SU-DHL-6 (cell line): Measurements from ENCODE around the gene TGFBRAP1.

Source experiments
- EZH2phosphoT487 ChIP-seq: fragments of 200-600 bp; sonication (generic), shearing (Covaris generic); conservative IDR thresholded peaks from 2 replicates; pipeline ENCODE4 v1.6.1; 2018; ENCODE audit warnings: mild to moderate bottlenecking, antibody characterized with exemption, low read length, moderate library complexity, mixed read lengths
- TF ChIP-seq, protein P1 (sequence below): fragments of 200-600 bp; sonication (generic); IDR thresholded peaks from one replicate; pipeline ENCODE4 v1.5.1; 2017; ENCODE audit warnings: antibody characterized with exemption, mild to moderate bottlenecking, low read length, moderate library complexity; ENCODE audit not compliant: insufficient read depth, poor library complexity, severe bottlenecking

GRCh38 chr2:105328281-105329196 is 996 bp downstream of the TGFBRAP1 start:
- TF ChIP-seq, protein P1, sequence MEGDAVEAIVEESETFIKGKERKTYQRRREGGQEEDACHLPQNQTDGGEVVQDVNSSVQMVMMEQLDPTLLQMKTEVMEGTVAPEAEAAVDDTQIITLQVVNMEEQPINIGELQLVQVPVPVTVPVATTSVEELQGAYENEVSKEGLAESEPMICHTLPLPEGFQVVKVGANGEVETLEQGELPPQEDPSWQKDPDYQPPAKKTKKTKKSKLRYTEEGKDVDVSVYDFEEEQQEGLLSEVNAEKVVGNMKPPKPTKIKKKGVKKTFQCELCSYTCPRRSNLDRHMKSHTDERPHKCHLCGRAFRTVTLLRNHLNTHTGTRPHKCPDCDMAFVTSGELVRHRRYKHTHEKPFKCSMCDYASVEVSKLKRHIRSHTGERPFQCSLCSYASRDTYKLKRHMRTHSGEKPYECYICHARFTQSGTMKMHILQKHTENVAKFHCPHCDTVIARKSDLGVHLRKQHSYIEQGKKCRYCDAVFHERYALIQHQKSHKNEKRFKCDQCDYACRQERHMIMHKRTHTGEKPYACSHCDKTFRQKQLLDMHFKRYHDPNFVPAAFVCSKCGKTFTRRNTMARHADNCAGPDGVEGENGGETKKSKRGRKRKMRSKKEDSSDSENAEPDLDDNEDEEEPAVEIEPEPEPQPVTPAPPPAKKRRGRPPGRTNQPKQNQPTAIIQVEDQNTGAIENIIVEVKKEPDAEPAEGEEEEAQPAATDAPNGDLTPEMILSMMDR = no peak
- no peak for TF ChIP-seq EZH2phosphoT487
